IMR-90 (cell line): ENCODE data around the gene RAD51.

ENCODE experiments used
- BHLHE40 ChIP-seq: fragments of 150-350 bp; IDR thresholded peaks from 2 replicates; pipeline ENCODE4 v1.6.1; 2016; ENCODE audit warnings: mild to moderate bottlenecking, low read depth, low read length
- MXI1 ChIP-seq: IDR thresholded peaks from 2 replicates; pipeline ENCODE4 v1.6.1; 2012; ENCODE audit warnings: low read depth, mild to moderate bottlenecking, low read length, moderate library complexity, borderline replicate concordance
- POLR2A ChIP-seq: IDR thresholded peaks from 2 replicates; pipeline ENCODE4 v1.6.1; 2012; ENCODE audit warnings: mild to moderate bottlenecking, low read depth, low read length
- SMC3 ChIP-seq: fragments of 150-350 bp; IDR thresholded peaks from 2 replicates; pipeline ENCODE4 v1.6.1; 2016; ENCODE audit warnings: low read depth, mild to moderate bottlenecking, antibody characterized with exemption, low read length, moderate library complexity
- TF ChIP-seq, protein P1 (sequence below): conservative IDR thresholded peaks from 2 replicates; pipeline ENCODE4 v1.5.1; 2012; ENCODE audit warnings: mild to moderate bottlenecking, low read depth, low read length, improper control_type of control experiment

DNA sequence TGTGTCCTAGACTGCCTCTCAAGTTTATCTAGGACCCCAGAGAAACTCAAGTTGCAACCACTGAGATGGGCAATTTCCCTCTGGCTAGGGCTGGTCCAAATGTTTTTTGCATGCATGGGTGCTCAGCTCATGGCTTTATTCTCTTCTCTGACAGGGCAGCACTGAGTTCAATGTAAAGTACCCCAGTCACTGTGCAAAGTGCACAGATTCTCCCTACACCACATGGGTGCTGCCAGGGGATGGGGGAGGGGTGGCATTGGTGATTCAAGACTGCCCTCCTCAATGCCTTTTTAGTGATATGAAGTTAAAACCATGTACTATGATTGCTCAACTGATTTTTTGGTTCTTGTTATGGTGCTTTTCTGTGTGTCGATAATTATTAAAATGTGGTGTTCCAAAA lies 14.8 kb upstream of the RAD51 start:
- TF ChIP-seq SMC3: no peak
- no peak for TF ChIP-seq POLR2A
- TF ChIP-seq, protein P1, sequence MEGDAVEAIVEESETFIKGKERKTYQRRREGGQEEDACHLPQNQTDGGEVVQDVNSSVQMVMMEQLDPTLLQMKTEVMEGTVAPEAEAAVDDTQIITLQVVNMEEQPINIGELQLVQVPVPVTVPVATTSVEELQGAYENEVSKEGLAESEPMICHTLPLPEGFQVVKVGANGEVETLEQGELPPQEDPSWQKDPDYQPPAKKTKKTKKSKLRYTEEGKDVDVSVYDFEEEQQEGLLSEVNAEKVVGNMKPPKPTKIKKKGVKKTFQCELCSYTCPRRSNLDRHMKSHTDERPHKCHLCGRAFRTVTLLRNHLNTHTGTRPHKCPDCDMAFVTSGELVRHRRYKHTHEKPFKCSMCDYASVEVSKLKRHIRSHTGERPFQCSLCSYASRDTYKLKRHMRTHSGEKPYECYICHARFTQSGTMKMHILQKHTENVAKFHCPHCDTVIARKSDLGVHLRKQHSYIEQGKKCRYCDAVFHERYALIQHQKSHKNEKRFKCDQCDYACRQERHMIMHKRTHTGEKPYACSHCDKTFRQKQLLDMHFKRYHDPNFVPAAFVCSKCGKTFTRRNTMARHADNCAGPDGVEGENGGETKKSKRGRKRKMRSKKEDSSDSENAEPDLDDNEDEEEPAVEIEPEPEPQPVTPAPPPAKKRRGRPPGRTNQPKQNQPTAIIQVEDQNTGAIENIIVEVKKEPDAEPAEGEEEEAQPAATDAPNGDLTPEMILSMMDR: no peak
- no peak for TF ChIP-seq BHLHE40
- TF ChIP-seq MXI1: no peak
